Keratinocyte (primary cell): ENCODE data around the gene HDAC9. TPM values are rescaled to one million over a fixed set of nuclear protein-coding genes. Genes with fewer than 3 reads are reported as not detected.

ENCODE experiments used
- DNase-seq: peaks from one replicate; pipeline ENCODE4 v3.0.0-alpha.2; 2011; ENCODE audit warnings: low read depth, missing footprints, low spot score
- FAIRE-seq: peaks from 2 replicates; lab custom pipeline; 2011; peaks lifted over from hg19 to GRCh38; lab: Jason Lieb, UNC
- H2AFZ ChIP-seq: 2 replicates; pipeline ENCODE4 v1.6.0; 2012; ENCODE audit warnings: low read length, control low read depth, inconsistent platforms; ENCODE audit not compliant: control insufficient read depth
- H3K27ac ChIP-seq: 2 replicates; pipeline ENCODE4 v1.5.1; 2011; ENCODE audit warnings: low read length; ENCODE audit not compliant: control insufficient read depth, insufficient read depth
- H3K27me3 ChIP-seq: 3 replicates; pipeline ENCODE4 v1.6.0; 2011; ENCODE audit warnings: low read length; ENCODE audit not compliant: control insufficient read depth, insufficient read depth; ENCODE audit errors: extremely low read depth
- H3K36me3 ChIP-seq, 2 experiments: 2 replicates in 1 of 2; 3 replicates in 1 of 2; pipeline ENCODE4 v1.5.1; 2011; ENCODE audit warnings: low read length in 2 of 2, mild to moderate bottlenecking in 1 of 2; ENCODE audit not compliant: control insufficient read depth in 2 of 2, insufficient read depth in 2 of 2; ENCODE audit errors: extremely low read depth in 1 of 2
- H3K4me1 ChIP-seq: 3 replicates; pipeline ENCODE4 v1.5.1; 2011; ENCODE audit warnings: low read length; ENCODE audit not compliant: control insufficient read depth, insufficient read depth; ENCODE audit errors: extremely low read depth
- H3K4me2 ChIP-seq: 3 replicates; pipeline ENCODE4 v1.6.0; 2011; ENCODE audit warnings: low read depth, low read length; ENCODE audit not compliant: control insufficient read depth, insufficient read depth; ENCODE audit errors: extremely low read depth
- H3K4me3 ChIP-seq, 3 experiments: fragments of 200-600 bp in 1 of 3; sonication (generic) in 1 of 3; 2 replicates in 2 of 3; 3 replicates in 1 of 3; pipeline ENCODE4 v1.5.1; 2011 to 2016; ENCODE audit warnings: low read length in 3 of 3, mild to moderate bottlenecking in 3 of 3, control low read depth in 2 of 3, inconsistent platforms in 1 of 3, low read depth in 1 of 3, mixed read lengths in 1 of 3, mixed run types in 1 of 3, moderate library complexity in 1 of 3; ENCODE audit not compliant: control insufficient read depth in 2 of 3, insufficient read depth in 2 of 3; ENCODE audit errors: extremely low read depth in 1 of 3
- H3K79me2 ChIP-seq: 2 replicates; pipeline ENCODE4 v1.6.0; 2012; ENCODE audit warnings: low read length; ENCODE audit not compliant: control insufficient read depth, insufficient read depth
- H3K9ac ChIP-seq: 3 replicates; pipeline ENCODE4 v1.6.0; 2011; ENCODE audit warnings: low read length; ENCODE audit not compliant: control insufficient read depth, insufficient read depth; ENCODE audit errors: extremely low read depth
- H3K9me1 ChIP-seq: 3 replicates; pipeline ENCODE4 v1.6.0; 2011; ENCODE audit warnings: low read length; ENCODE audit not compliant: control insufficient read depth, insufficient read depth; ENCODE audit errors: extremely low read depth
- H3K9me3 ChIP-seq: 2 replicates; pipeline ENCODE4 v1.5.1; 2012; ENCODE audit warnings: low read depth, low read length; ENCODE audit not compliant: control insufficient read depth
- H4K20me1 ChIP-seq: 3 replicates; pipeline ENCODE4 v1.6.0; 2011; ENCODE audit warnings: low read length; ENCODE audit not compliant: control insufficient read depth, insufficient read depth; ENCODE audit errors: extremely low read depth
- CTCF ChIP-seq, 3 experiments: IDR thresholded peaks in 1 of 3; conservative IDR thresholded peaks in 1 of 3; optimal IDR thresholded peaks in 1 of 3; 2 replicates in 2 of 3; 3 replicates in 1 of 3; pipeline versions ENCODE3 to v1.5.1; 2011; ENCODE audit warnings: low read length in 3 of 3, mild to moderate bottlenecking in 3 of 3, moderate library complexity in 2 of 3, control low read depth in 1 of 3, inconsistent platforms in 1 of 3; ENCODE audit not compliant: insufficient read depth in 2 of 3; ENCODE audit errors: extremely low read depth in 1 of 3
- EZH2 ChIP-seq: IDR thresholded peaks from one replicate; pipeline ENCODE4 v1.6.1; 2012; ENCODE audit warnings: inconsistent platforms, mild to moderate bottlenecking, low read length, moderate library complexity
- dilution Hi-C: fragments of 300-500 bp; cut with MboI; formaldehyde crosslinking; loops from one replicate; pipeline ENCODE4 v1.7.0; 2020; ENCODE audit warnings: low sequenced_read_pairs; ENCODE audit not compliant: extremely low pct_ligation_motif_present
- polyA plus RNA-seq, 5 experiments: library from polyadenylated mRNA; depleted of rRNA in 3 of 5; stranded (reverse) in 3 of 5; stranded (forward) in 1 of 5; unstranded in 1 of 5; fragments of >200 nt; gene quantifications; 1 replicate in 1 of 5; 2 replicates in 3 of 5; 3 replicates in 1 of 5; pipeline versions ENCODE4 v1.2.1 to v1.2.3, GENCODE V29; 2011 to 2012; ENCODE audit warnings: missing spikeins in 2 of 5, low read depth in 1 of 5, low replicate concordance in 1 of 5

Gene HDAC9
- polyA plus RNA-seq, 1 donor (not counting 4 experiments of a cell fraction or from before 2014, with no cell fraction given), result 24.6 TPM

GRCh38 chr7:18828994-18829857 lies 333.7 kb downstream of the HDAC9 start:
- no peak for FAIRE-seq
- no peak overlapping the region for H3K27ac ChIP-seq

GRCh38 chr7:18829858-18830285 lies 334.3 kb downstream of the HDAC9 start:
- Histone ChIP-seq H3K36me3 (no peaks in the 10 kb centered on the region), H3K79me2 (no peaks in the 10 kb centered on the region), H3K9ac (no peak overlapping the region), H3K4me3 (no peak overlapping the region), H2AFZ (no peak overlapping the region), H3K27ac (no peak overlapping the region), H3K9me3 (no peaks in the 10 kb centered on the region), H4K20me1 (no peaks in the 10 kb centered on the region), H3K4me1 (no peaks in the 10 kb centered on the region), H3K4me2 (no peak overlapping the region), H3K27me3 (no peaks in the 10 kb centered on the region), H3K9me1 (no peaks in the 10 kb centered on the region)
- DNase-seq (no peak), FAIRE-seq (peak; percentile 9)
- dilution Hi-C loops, result no loop called here
- TF ChIP-seq EZH2 (no peak), CTCF (optimal IDR thresholded peaks at IDR 0.05 in 1 of 3, IDR thresholded peaks at IDR 0.05 in 1 of 3, conservative IDR thresholded peaks at IDR 0.05 in 1 of 3; ENCODE audit: extremely low read depth in 1 of 3, insufficient read depth in 2 of 3, low read length in 3 of 3) (no peak)

More at GRCh38 chr7:18828994-18829857, 333.7 kb downstream of the HDAC9 start:
- H2AFZ ChIP-seq, result no peak overlapping the region
- no peak overlapping the region for H3K9ac ChIP-seq
- H3K79me2 ChIP-seq, result no peaks in the 10 kb centered on the region
- H3K4me3 ChIP-seq, result no peak overlapping the region
- no peaks in the 10 kb centered on the region for H4K20me1 ChIP-seq
- dilution Hi-C loops, result no loop called here
- no peaks in the 10 kb centered on the region for H3K9me3 ChIP-seq
- TF ChIP-seq CTCF (optimal IDR thresholded peaks at IDR 0.05 in 1 of 3, IDR thresholded peaks at IDR 0.05 in 1 of 3, conservative IDR thresholded peaks at IDR 0.05 in 1 of 3; ENCODE audit: extremely low read depth in 1 of 3, insufficient read depth in 2 of 3, low read length in 3 of 3) (no peak), EZH2 (no peak)
- H3K9me1 ChIP-seq, result no peaks in the 10 kb centered on the region
- no peaks in the 10 kb centered on the region for H3K27me3 ChIP-seq
- H3K4me1 ChIP-seq, result no peaks in the 10 kb centered on the region
- no peak overlapping the region for H3K4me2 ChIP-seq
- no peaks in the 10 kb centered on the region for H3K36me3 ChIP-seq
- no peak for DNase-seq
